Measurements from ENCODE around the gene SRXN1. TPM values are rescaled to one million over a fixed set of nuclear protein-coding genes. Genes with fewer than 3 reads are reported as not detected.
A peak's percentile ranks its signal among the peaks of the same experiment; 100 is the strongest.

SRXN1 gene
- total and polyA plus RNA-seq, 5 donors from 2014 or later, result 3.2 to 15.1 (median 12.7) TPM

- no peaks in the 10 kb centered on the region for H3K36me3 ChIP-seq (ENCODE audit: control insufficient read depth, insufficient read depth, low read length)
- no peak overlapping the region for H3K27ac ChIP-seq (ENCODE audit: insufficient read depth, low read length, poor library complexity, severe bottlenecking)
- Mint-ChIP-seq H3K4me3 (no peak overlapping the region), H3K4me1 (peaks cover 0 to 3% (median 0%) of the 10 kb centered on the region in 4 donors), H3K36me3 (no peaks in the 10 kb centered on the region), H3K27me3 (peaks cover 72% of the 10 kb centered on the region), H3K9me3 (peaks cover 0 to 3% (median 0%) of the 10 kb centered on the region in 7 donors), H3K27ac (no peak overlapping the region)
- no peak for DNase-seq
- H3K9me3 ChIP-seq (ENCODE audit: control insufficient read depth in 2 of 2, low read length in 2 of 2), result no peaks in the 10 kb centered on the region
- no peak for ATAC-seq (ENCODE audit: low read depth in 2 of 2)
- H3K27me3 ChIP-seq (ENCODE audit: control insufficient read depth, insufficient read depth, low read length), result peaks cover 34% of the 10 kb centered on the region
- H3K4me3 ChIP-seq (ENCODE audit: low read depth, low read length), result no peak overlapping the region
- no peaks in the 10 kb centered on the region for H3K4me1 ChIP-seq (ENCODE audit: control insufficient read depth, insufficient read depth, low read length, poor library complexity, severe bottlenecking)
These were observed 8.7 kb upstream of the SRXN1 start for GRCh38 chr20:661474-662270.

- ATAC-seq (ENCODE audit: low read depth in 2 of 2), result no peak
- Mint-ChIP-seq H3K4me3 (no peak overlapping the region), H3K9me3 (peaks cover 0 to 3% (median 0%) of the 10 kb centered on the region in 7 donors), H3K4me1 (peaks cover 0 to 10% (median 2%) of the 10 kb centered on the region in 4 donors), H3K27me3 (peaks cover 55% of the 10 kb centered on the region), H3K36me3 (no peaks in the 10 kb centered on the region), H3K27ac (no peak overlapping the region)
- Histone ChIP-seq H3K27ac (ENCODE audit: insufficient read depth, low read length, poor library complexity, severe bottlenecking) (no peak overlapping the region), H3K9me3 (ENCODE audit: control insufficient read depth in 2 of 2, low read length in 2 of 2) (no peaks in the 10 kb centered on the region), H3K36me3 (ENCODE audit: control insufficient read depth, insufficient read depth, low read length) (no peaks in the 10 kb centered on the region), H3K27me3 (ENCODE audit: control insufficient read depth, insufficient read depth, low read length) (peaks cover 28% of the 10 kb centered on the region), H3K4me3 (ENCODE audit: low read depth, low read length) (no peak overlapping the region), H3K4me1 (ENCODE audit: control insufficient read depth, insufficient read depth, low read length, poor library complexity, severe bottlenecking) (peaks cover 5% of the 10 kb centered on the region)
- no peak for DNase-seq
These were observed 5.8 kb upstream of the SRXN1 start for GRCh38 chr20:658731-659291.

- H3K9me3 ChIP-seq (ENCODE audit: control insufficient read depth in 2 of 2, low read length in 2 of 2), result no peaks in the 10 kb centered on the region
- Mint-ChIP-seq H3K27me3 (peaks cover 52% of the 10 kb centered on the region), H3K4me3 (no peak overlapping the region), H3K36me3 (no peaks in the 10 kb centered on the region), H3K27ac (no peak overlapping the region), H3K4me1 (peaks cover 0 to 14% (median 5%) of the 10 kb centered on the region in 4 donors), H3K9me3 (peaks cover 0 to 3% (median 0%) of the 10 kb centered on the region in 7 donors)
- DNase-seq (no peak), ATAC-seq (ENCODE audit: low read depth in 2 of 2) (no peak)
- H3K27me3 ChIP-seq (ENCODE audit: control insufficient read depth, insufficient read depth, low read length), result peaks cover 28% of the 10 kb centered on the region
- no peak overlapping the region for H3K4me3 ChIP-seq (ENCODE audit: low read depth, low read length)
- peaks cover 10% of the 10 kb centered on the region for H3K4me1 ChIP-seq (ENCODE audit: control insufficient read depth, insufficient read depth, low read length, poor library complexity, severe bottlenecking)
- no peak overlapping the region for H3K27ac ChIP-seq (ENCODE audit: insufficient read depth, low read length, poor library complexity, severe bottlenecking)
- no peaks in the 10 kb centered on the region for H3K36me3 ChIP-seq (ENCODE audit: control insufficient read depth, insufficient read depth, low read length)
These were observed 5.2 kb upstream of the SRXN1 start for GRCh38 chr20:658202-658601.

- DNase-seq, result no peak
- no peaks in the 10 kb centered on the region for H3K36me3 ChIP-seq (ENCODE audit: control insufficient read depth, insufficient read depth, low read length)
- H3K4me3 ChIP-seq (ENCODE audit: low read depth, low read length), result no peak overlapping the region
- no peaks in the 10 kb centered on the region for H3K36me3 Mint-ChIP-seq
- H3K27me3 Mint-ChIP-seq, result peaks cover 33% of the 10 kb centered on the region
- no peak overlapping the region for H3K27ac Mint-ChIP-seq
- H3K27me3 ChIP-seq (ENCODE audit: control insufficient read depth, insufficient read depth, low read length), result peaks cover 19% of the 10 kb centered on the region
- peaks cover 5 to 22% (median 19%) of the 10 kb centered on the region in 4 donors for H3K4me1 Mint-ChIP-seq
- H3K27ac ChIP-seq (ENCODE audit: insufficient read depth, low read length, poor library complexity, severe bottlenecking), result no peak overlapping the region
- H3K9me3 Mint-ChIP-seq, result peaks cover 0 to 3% (median 0%) of the 10 kb centered on the region in 7 donors
- H3K4me3 Mint-ChIP-seq, result peak overlapping the region in 3 of 4 donors; percentile 29 to 76 (median 64)
- H3K9me3 ChIP-seq (ENCODE audit: control insufficient read depth in 2 of 2, low read length in 2 of 2), result no peaks in the 10 kb centered on the region
- no peak for ATAC-seq (ENCODE audit: low read depth in 2 of 2)
- H3K4me1 ChIP-seq (ENCODE audit: control insufficient read depth, insufficient read depth, low read length, poor library complexity, severe bottlenecking), result peaks cover 24% of the 10 kb centered on the region
These were observed 3.0 kb upstream of the SRXN1 start for GRCh38 chr20:655726-656624.

GRCh38 chr20:654417-654750 is 1.4 kb upstream of the SRXN1 start:
- DNase-seq, result no peak

GRCh38 chr20:653590-654416 is 803 bp upstream of the SRXN1 start:
- H3K27ac Mint-ChIP-seq, result peak overlapping the region in 2 of 3 donors; percentile 42 to 67
- peaks cover 24% of the 10 kb centered on the region for H3K4me1 ChIP-seq (ENCODE audit: control insufficient read depth, insufficient read depth, low read length, poor library complexity, severe bottlenecking)
- H3K36me3 ChIP-seq (ENCODE audit: control insufficient read depth, insufficient read depth, low read length), result no peaks in the 10 kb centered on the region
- H3K4me3 Mint-ChIP-seq, result peak overlapping the region; percentile 76 to 86 (median 81)
- H3K27me3 Mint-ChIP-seq, result peaks cover 17% of the 10 kb centered on the region
- peak overlapping the region; percentile 79 for H3K4me3 ChIP-seq (ENCODE audit: low read depth, low read length)
- peak overlapping the region; percentile 23 for H3K27ac ChIP-seq (ENCODE audit: insufficient read depth, low read length, poor library complexity, severe bottlenecking)
- peaks cover 5 to 34% (median 22%) of the 10 kb centered on the region in 4 donors for H3K4me1 Mint-ChIP-seq
- no peaks in the 10 kb centered on the region for H3K9me3 ChIP-seq (ENCODE audit: control insufficient read depth in 2 of 2, low read length in 2 of 2)
- DNase-seq (no peak), ATAC-seq (ENCODE audit: low read depth in 2 of 2) (no peak)
- H3K36me3 Mint-ChIP-seq, result peaks cover 7% of the 10 kb centered on the region
- H3K27me3 ChIP-seq (ENCODE audit: control insufficient read depth, insufficient read depth, low read length), result peaks cover 9% of the 10 kb centered on the region
- peaks cover 0 to 2% (median 0%) of the 10 kb centered on the region in 7 donors for H3K9me3 Mint-ChIP-seq

More at GRCh38 chr20:654417-654750, 1.4 kb upstream of the SRXN1 start:
- H3K27ac Mint-ChIP-seq, result no peak overlapping the region
- peaks cover 7% of the 10 kb centered on the region for H3K36me3 Mint-ChIP-seq
- H3K27ac ChIP-seq (ENCODE audit: insufficient read depth, low read length, poor library complexity, severe bottlenecking), result no peak overlapping the region
- no peak for ATAC-seq (ENCODE audit: low read depth in 2 of 2)
- H3K9me3 ChIP-seq (ENCODE audit: control insufficient read depth in 2 of 2, low read length in 2 of 2), result no peaks in the 10 kb centered on the region
- no peaks in the 10 kb centered on the region for H3K36me3 ChIP-seq (ENCODE audit: control insufficient read depth, insufficient read depth, low read length)
- H3K27me3 ChIP-seq (ENCODE audit: control insufficient read depth, insufficient read depth, low read length), result peaks cover 14% of the 10 kb centered on the region
- H3K4me1 Mint-ChIP-seq, result peaks cover 5 to 34% (median 21%) of the 10 kb centered on the region in 4 donors
- peaks cover 0 to 2% (median 0%) of the 10 kb centered on the region in 7 donors for H3K9me3 Mint-ChIP-seq
- peak overlapping the region; percentile 76 to 86 (median 81) for H3K4me3 Mint-ChIP-seq
- H3K4me3 ChIP-seq (ENCODE audit: low read depth, low read length), result peak overlapping the region; percentile 79
- H3K4me1 ChIP-seq (ENCODE audit: control insufficient read depth, insufficient read depth, low read length, poor library complexity, severe bottlenecking), result peaks cover 24% of the 10 kb centered on the region
- H3K27me3 Mint-ChIP-seq, result peaks cover 20% of the 10 kb centered on the region
